ENCODE results near the gene ATG13.

DNA sequence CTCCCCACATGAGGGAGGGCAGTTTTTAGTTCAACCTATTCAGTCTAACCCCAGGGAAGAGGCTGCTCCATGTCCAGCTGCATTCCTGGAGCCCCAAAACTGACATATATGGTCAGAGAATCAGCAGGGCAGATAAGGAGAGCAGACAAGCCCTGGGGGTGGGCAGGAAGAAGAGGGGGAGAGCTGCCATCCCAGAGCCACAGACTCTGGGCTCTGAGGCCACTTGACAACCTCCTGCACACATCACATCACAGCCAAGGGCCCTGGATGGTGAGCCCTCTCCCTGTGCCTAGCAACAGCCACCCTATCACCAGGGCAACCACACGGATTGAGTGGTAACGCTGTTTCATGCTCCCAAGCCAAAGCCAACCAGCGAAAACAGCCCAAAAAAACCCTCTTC lies 80.0 kb downstream of the ATG13 start:
- TF ChIP-seq, protein P1, sequence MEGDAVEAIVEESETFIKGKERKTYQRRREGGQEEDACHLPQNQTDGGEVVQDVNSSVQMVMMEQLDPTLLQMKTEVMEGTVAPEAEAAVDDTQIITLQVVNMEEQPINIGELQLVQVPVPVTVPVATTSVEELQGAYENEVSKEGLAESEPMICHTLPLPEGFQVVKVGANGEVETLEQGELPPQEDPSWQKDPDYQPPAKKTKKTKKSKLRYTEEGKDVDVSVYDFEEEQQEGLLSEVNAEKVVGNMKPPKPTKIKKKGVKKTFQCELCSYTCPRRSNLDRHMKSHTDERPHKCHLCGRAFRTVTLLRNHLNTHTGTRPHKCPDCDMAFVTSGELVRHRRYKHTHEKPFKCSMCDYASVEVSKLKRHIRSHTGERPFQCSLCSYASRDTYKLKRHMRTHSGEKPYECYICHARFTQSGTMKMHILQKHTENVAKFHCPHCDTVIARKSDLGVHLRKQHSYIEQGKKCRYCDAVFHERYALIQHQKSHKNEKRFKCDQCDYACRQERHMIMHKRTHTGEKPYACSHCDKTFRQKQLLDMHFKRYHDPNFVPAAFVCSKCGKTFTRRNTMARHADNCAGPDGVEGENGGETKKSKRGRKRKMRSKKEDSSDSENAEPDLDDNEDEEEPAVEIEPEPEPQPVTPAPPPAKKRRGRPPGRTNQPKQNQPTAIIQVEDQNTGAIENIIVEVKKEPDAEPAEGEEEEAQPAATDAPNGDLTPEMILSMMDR (IDR thresholded peaks at IDR 0.05): no peak
- no peak for TF ChIP-seq POLR2A (IDR thresholded peaks at IDR 0.05)
